ENCODE data around the gene SP100.

SP100 gene

GRCh38 chr2:230512955-230513748, 97.2 kb downstream of the SP100 start:
- no peak for TF ChIP-seq POLR2AphosphoS5 (IDR thresholded peaks at IDR 0.05; ENCODE audit: low read depth, low read length)
- TF ChIP-seq REST (IDR thresholded peaks at IDR 0.05; ENCODE audit: insufficient read depth in 1 of 2, low read depth in 2 of 2, low read length in 2 of 2) = no peak
- no peak for TF ChIP-seq TAF1 (IDR thresholded peaks at IDR 0.05; ENCODE audit: borderline replicate concordance, insufficient read depth, low read length)
- TF ChIP-seq FOXP2 (optimal IDR thresholded peaks at IDR 0.05; ENCODE audit: borderline replicate concordance, extremely low read depth, extremely low read length, insufficient read depth) = no peak
- TF ChIP-seq SIN3A (IDR thresholded peaks at IDR 0.05; ENCODE audit: borderline replicate concordance, insufficient read depth, low read length) = no peak

- TF ChIP-seq REST (IDR thresholded peaks at IDR 0.05; ENCODE audit: insufficient read depth in 1 of 2, low read depth in 2 of 2, low read length in 2 of 2) (no peak), SIN3A (IDR thresholded peaks at IDR 0.05; ENCODE audit: borderline replicate concordance, insufficient read depth, low read length) (no peak), FOXP2 (optimal IDR thresholded peaks at IDR 0.05; ENCODE audit: borderline replicate concordance, extremely low read depth, extremely low read length, insufficient read depth) (no peak), TAF1 (IDR thresholded peaks at IDR 0.05; ENCODE audit: borderline replicate concordance, insufficient read depth, low read length) (no peak), POLR2AphosphoS5 (IDR thresholded peaks at IDR 0.05; ENCODE audit: low read depth, low read length) (no peak)
Measured at GRCh38 chr2:230520061-230520874, 104.3 kb downstream of the SP100 start.

- TF ChIP-seq REST (IDR thresholded peaks at IDR 0.05; ENCODE audit: insufficient read depth in 1 of 2, low read depth in 2 of 2, low read length in 2 of 2) (no peak), TAF1 (IDR thresholded peaks at IDR 0.05; ENCODE audit: borderline replicate concordance, insufficient read depth, low read length) (no peak), FOXP2 (optimal IDR thresholded peaks at IDR 0.05; ENCODE audit: borderline replicate concordance, extremely low read depth, extremely low read length, insufficient read depth) (no peak), POLR2AphosphoS5 (IDR thresholded peaks at IDR 0.05; ENCODE audit: low read depth, low read length) (no peak), SIN3A (IDR thresholded peaks at IDR 0.05; ENCODE audit: borderline replicate concordance, insufficient read depth, low read length) (no peak)
Measured at GRCh38 chr2:230520875-230521155, 104.8 kb downstream of the SP100 start.

- TF ChIP-seq FOXP2 (optimal IDR thresholded peaks at IDR 0.05; ENCODE audit: borderline replicate concordance, extremely low read depth, extremely low read length, insufficient read depth) = no peak
- no peak for TF ChIP-seq POLR2AphosphoS5 (IDR thresholded peaks at IDR 0.05; ENCODE audit: low read depth, low read length)
- no peak for TF ChIP-seq REST (IDR thresholded peaks at IDR 0.05; ENCODE audit: insufficient read depth in 1 of 2, low read depth in 2 of 2, low read length in 2 of 2)
- TF ChIP-seq TAF1 (IDR thresholded peaks at IDR 0.05; ENCODE audit: borderline replicate concordance, insufficient read depth, low read length) = no peak
- TF ChIP-seq SIN3A (IDR thresholded peaks at IDR 0.05; ENCODE audit: borderline replicate concordance, insufficient read depth, low read length) = no peak
Measured at GRCh38 chr2:230521386-230521785, 105.4 kb downstream of the SP100 start.
